Tibial nerve (tissue), 4 donors: Measurements from ENCODE around the gene STAB2. TPM values are rescaled to one million over a fixed set of nuclear protein-coding genes. Genes with fewer than 3 reads are reported as not detected.

Experiments used
- DNase-seq, 2 donors: peaks; one replicate each; pipeline ENCODE4 v3.0.0-alpha.2; 2019; ENCODE audit warnings: low spot score in 2 of 2
- H3K27ac ChIP-seq, 4 donors: fragments of 200-600 bp; sonication (generic) in 3 of 4; one replicate each; pipeline ENCODE4 v1.5.1; 2017 to 2019; ENCODE audit warnings: mild to moderate bottlenecking in 1 of 4
- H3K27me3 ChIP-seq, 2 donors: fragments of 200-600 bp; sonication (generic) in 1 of 2; one replicate each; pipeline versions ENCODE4 v1.5.1 to v1.6.0; 2017 to 2019
- H3K36me3 ChIP-seq, 3 donors: fragments of 200-600 bp; sonication (generic); one replicate each; pipeline ENCODE4 v1.5.1; 2018 to 2019
- H3K4me1 ChIP-seq, 4 donors: fragments of 200-600 bp; sonication (generic) in 3 of 4; one replicate each; pipeline ENCODE4 v1.5.1; 2017 to 2019
- H3K4me3 ChIP-seq, 4 donors: fragments of 200-600 bp; sonication (generic) in 3 of 4; one replicate each; pipeline ENCODE4 v1.5.1; 2017 to 2019; ENCODE audit warnings: mild to moderate bottlenecking in 1 of 4, moderate library complexity in 1 of 4
- H3K9me3 ChIP-seq, 4 donors: fragments of 200-600 bp; sonication (generic) in 3 of 4; one replicate each; pipeline ENCODE4 v1.5.1; 2017 to 2019
- CTCF ChIP-seq, 5 experiments: fragments of 200-600 bp in 3 of 5; fragments of 450-650 bp in 2 of 5; sonication (generic) in 3 of 5; IDR thresholded peaks; one replicate each; pipeline ENCODE4 v1.5.1; 2016 to 2019; ENCODE audit warnings: antibody characterized with exemption in 5 of 5, mild to moderate bottlenecking in 3 of 5, moderate library complexity in 2 of 5
- EP300 ChIP-seq, 2 donors: sonication (generic); formaldehyde crosslinking; IDR thresholded peaks; one replicate each; pipeline ENCODE4 v1.6.1; 2017; ENCODE audit warnings: antibody characterized with exemption in 2 of 2, mild to moderate bottlenecking in 1 of 2
- POLR2A ChIP-seq, 2 donors: fragments of 450-650 bp; IDR thresholded peaks; one replicate each; pipeline ENCODE4 v1.6.1; 2017; ENCODE audit warnings: antibody characterized with exemption in 2 of 2, mild to moderate bottlenecking in 2 of 2, moderate library complexity in 2 of 2
- WGBS, 2 donors: methylation state at CpG; one replicate each; pipeline ENCODE4 v1.1.5; 2018; 5-methylcytosine and 5-hydroxymethylcytosine counted together
- total RNA-seq, 4 donors: library from RNA; depleted of rRNA; stranded (reverse); fragments of >200 nt; gene quantifications; one replicate each; pipeline ENCODE4 v1.1.0, GENCODE V29; 2016

The STAB2 gene
- total RNA-seq, 4 donors from 2014 or later: 0.20 TPM; not detected in 3

GRCh38 chr12:103566398-103566797, 20.7 kb upstream of the STAB2 start:
- Histone ChIP-seq H3K36me3 (no peaks in the 10 kb centered on the region), H3K4me1 (no peaks in the 10 kb centered on the region), H3K9me3 (peaks cover 0 to 44% (median 5%) of the 10 kb centered on the region in 4 donors), H3K27me3 (peaks cover 0 to 5% of the 10 kb centered on the region in 2 donors), H3K27ac (no peak overlapping the region), H3K4me3 (no peak overlapping the region)
- no peak for DNase-seq
- 74 to 78% methylated on average over 1 of the region's 1 CpG for WGBS, 2 donors
- no peak for TF ChIP-seq EP300 (IDR thresholded peaks at IDR 0.05)
- no peak for TF ChIP-seq POLR2A (IDR thresholded peaks at IDR 0.05)
- TF ChIP-seq CTCF (IDR thresholded peaks at IDR 0.05): no peak

DNA sequence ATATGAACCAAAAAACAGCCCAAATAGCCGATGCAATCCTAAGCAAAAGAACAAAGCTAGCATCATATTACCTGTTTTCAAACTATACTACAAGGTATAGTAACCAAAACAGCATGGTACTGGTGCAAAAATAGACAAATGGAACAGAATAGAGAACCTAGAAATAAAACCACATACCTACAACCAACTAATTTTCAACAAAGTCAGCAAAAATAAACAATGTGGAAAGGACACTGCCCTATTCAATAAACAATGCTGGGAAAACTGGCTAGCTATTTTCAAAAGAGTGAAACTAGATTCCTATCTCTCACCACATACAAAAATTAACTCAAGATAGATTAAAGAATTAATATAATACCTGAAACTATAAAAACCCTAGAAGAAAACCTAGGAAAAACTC, 17.8 kb upstream of the STAB2 start:
- Histone ChIP-seq H3K4me3 (no peak overlapping the region), H3K4me1 (no peaks in the 10 kb centered on the region), H3K9me3 (peaks cover 0 to 34% (median 5%) of the 10 kb centered on the region in 4 donors), H3K27ac (no peak overlapping the region), H3K27me3 (peaks cover 0 to 6% of the 10 kb centered on the region in 2 donors), H3K36me3 (no peaks in the 10 kb centered on the region)
- WGBS, 2 donors: 81 to 92% methylated on average over 1 of the region's 1 CpG
- TF ChIP-seq POLR2A (IDR thresholded peaks at IDR 0.05) (no peak), CTCF (IDR thresholded peaks at IDR 0.05) (no peak), EP300 (IDR thresholded peaks at IDR 0.05) (no peak)
- no peak for DNase-seq

GRCh38 chr12:103571286-103571685, 15.8 kb upstream of the STAB2 start:
- peaks cover 0 to 6% of the 10 kb centered on the region in 2 donors for H3K27me3 ChIP-seq
- H3K9me3 ChIP-seq: peaks cover 0 to 14% (median 2%) of the 10 kb centered on the region in 4 donors
- peaks cover 0 to 11% (median 0%) of the 10 kb centered on the region in 4 donors for H3K4me1 ChIP-seq
- TF ChIP-seq EP300 (IDR thresholded peaks at IDR 0.05) (no peak), POLR2A (IDR thresholded peaks at IDR 0.05) (no peak), CTCF (IDR thresholded peaks at IDR 0.05) (no peak)
- WGBS, 2 donors: 6 to 14% methylated on average over 18 of the region's 18 CpGs
- DNase-seq: no peak
- no peaks in the 10 kb centered on the region for H3K36me3 ChIP-seq
- H3K4me3 ChIP-seq: peak overlapping the region in 1 of 4 donors; percentile 8
- H3K27ac ChIP-seq: peak overlapping the region in 1 of 4 donors; percentile 17

DNA sequence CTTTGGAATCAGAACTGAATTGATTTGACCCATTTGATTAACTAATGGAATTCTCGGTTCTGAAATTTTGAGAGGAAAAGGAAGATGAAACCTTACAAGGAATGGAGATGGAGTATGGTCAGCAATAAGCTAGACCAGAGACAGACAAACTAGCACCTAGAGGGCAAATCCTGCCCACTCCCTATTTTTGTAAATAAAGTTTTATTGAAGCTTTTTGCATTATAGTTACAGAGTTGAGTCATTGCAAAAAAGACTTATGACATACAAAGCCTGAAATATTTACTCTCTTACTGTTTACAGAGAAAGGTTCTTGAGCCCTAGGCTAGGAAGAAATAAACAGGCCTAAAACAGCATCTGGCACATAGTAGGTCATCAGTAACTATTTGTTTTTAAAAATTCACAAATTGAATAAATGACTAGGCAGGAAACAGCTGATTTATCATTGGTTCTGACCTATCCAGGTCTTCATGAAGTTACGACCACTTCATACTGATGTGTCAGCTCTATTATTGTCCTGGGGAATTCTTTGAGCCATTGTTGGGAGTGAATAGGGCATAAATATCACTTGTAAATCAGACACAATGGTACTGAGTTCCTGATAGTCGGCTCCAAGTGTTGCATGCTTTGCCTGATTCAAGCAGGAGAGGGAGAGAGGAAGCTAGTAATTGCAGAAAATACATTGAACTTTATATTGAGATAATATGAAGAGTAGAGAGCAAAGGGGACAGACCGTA, 14.6 kb upstream of the STAB2 start:
- 65 to 67% methylated on average over 4 of the region's 4 CpGs for WGBS, 2 donors
- DNase-seq: no peak
- TF ChIP-seq POLR2A (IDR thresholded peaks at IDR 0.05) (no peak), EP300 (IDR thresholded peaks at IDR 0.05) (no peak), CTCF (IDR thresholded peaks at IDR 0.05) (no peak)
- peaks cover 0 to 6% of the 10 kb centered on the region in 2 donors for H3K27me3 ChIP-seq
- H3K4me3 ChIP-seq: no peak overlapping the region
- H3K36me3 ChIP-seq: no peaks in the 10 kb centered on the region
- H3K4me1 ChIP-seq: peaks cover 0 to 11% (median 0%) of the 10 kb centered on the region in 4 donors
- H3K9me3 ChIP-seq: peaks cover 0 to 3% (median 0%) of the 10 kb centered on the region in 4 donors
- H3K27ac ChIP-seq: no peak overlapping the region

DNA sequence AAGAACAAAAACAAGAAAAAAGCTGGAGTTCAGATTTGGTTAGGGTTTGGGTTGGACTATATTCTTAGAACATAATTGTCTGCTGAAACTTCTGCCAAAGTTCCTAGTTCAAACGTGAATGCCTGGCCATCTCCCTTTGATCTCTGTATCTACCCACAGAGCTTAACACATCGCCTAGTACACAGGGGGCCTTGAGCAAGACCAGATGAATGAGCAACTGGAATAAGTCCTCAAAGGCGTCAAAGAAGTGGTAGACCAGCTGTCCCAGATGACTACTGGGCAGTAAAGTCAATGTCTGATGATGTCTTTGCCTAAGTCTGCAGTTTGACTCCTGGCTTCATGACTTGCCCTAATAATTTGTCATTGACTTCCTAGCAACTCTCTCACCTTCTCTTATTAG, 13.9 kb upstream of the STAB2 start:
- WGBS, 2 donors: 53 to 66% methylated on average over 3 of the region's 3 CpGs
- no peak overlapping the region for H3K27ac ChIP-seq
- no peak for DNase-seq
- no peaks in the 10 kb centered on the region for H3K9me3 ChIP-seq
- no peak overlapping the region for H3K4me3 ChIP-seq
- no peaks in the 10 kb centered on the region for H3K36me3 ChIP-seq
- H3K27me3 ChIP-seq: peaks cover 0 to 6% of the 10 kb centered on the region in 2 donors
- TF ChIP-seq EP300 (IDR thresholded peaks at IDR 0.05) (no peak), CTCF (IDR thresholded peaks at IDR 0.05) (no peak), POLR2A (IDR thresholded peaks at IDR 0.05) (no peak)
- H3K4me1 ChIP-seq: peaks cover 0 to 11% (median 0%) of the 10 kb centered on the region in 4 donors
